PFSK-1 (cell line): Measurements from ENCODE around the gene CWC15.

Experiments used
- POLR2AphosphoS5 ChIP-seq: IDR thresholded peaks from 2 replicates; pipeline ENCODE4 v1.6.1; 2012; ENCODE audit warnings: low read depth, mild to moderate bottlenecking, control low read depth, low read length, moderate library complexity
- SIN3A ChIP-seq: IDR thresholded peaks from 2 replicates; pipeline ENCODE4 v1.6.1; 2012; ENCODE audit warnings: mild to moderate bottlenecking, low read length, moderate library complexity, borderline replicate concordance; ENCODE audit not compliant: insufficient read depth
- TAF1 ChIP-seq: IDR thresholded peaks from 2 replicates; pipeline ENCODE4 v1.6.1; 2012; ENCODE audit warnings: low read length, control low read depth, borderline replicate concordance; ENCODE audit not compliant: insufficient read depth
- TF ChIP-seq, protein P1 (sequence below), 2 experiments: IDR thresholded peaks; 2 replicates each; pipeline versions ENCODE4 v1.6.1 to v1.8.0; 2011 to 2012; ENCODE audit warnings: low read depth in 2 of 2, low read length in 2 of 2, control low read depth in 1 of 2, inconsistent platforms in 1 of 2, mild to moderate bottlenecking in 1 of 2, moderate library complexity in 1 of 2; ENCODE audit not compliant: insufficient read depth in 1 of 2

GRCh38 chr11:94959179-94959578, 14.2 kb downstream of the CWC15 start:
- no peak for TF ChIP-seq SIN3A
- no peak for TF ChIP-seq POLR2AphosphoS5
- TF ChIP-seq, protein P1, sequence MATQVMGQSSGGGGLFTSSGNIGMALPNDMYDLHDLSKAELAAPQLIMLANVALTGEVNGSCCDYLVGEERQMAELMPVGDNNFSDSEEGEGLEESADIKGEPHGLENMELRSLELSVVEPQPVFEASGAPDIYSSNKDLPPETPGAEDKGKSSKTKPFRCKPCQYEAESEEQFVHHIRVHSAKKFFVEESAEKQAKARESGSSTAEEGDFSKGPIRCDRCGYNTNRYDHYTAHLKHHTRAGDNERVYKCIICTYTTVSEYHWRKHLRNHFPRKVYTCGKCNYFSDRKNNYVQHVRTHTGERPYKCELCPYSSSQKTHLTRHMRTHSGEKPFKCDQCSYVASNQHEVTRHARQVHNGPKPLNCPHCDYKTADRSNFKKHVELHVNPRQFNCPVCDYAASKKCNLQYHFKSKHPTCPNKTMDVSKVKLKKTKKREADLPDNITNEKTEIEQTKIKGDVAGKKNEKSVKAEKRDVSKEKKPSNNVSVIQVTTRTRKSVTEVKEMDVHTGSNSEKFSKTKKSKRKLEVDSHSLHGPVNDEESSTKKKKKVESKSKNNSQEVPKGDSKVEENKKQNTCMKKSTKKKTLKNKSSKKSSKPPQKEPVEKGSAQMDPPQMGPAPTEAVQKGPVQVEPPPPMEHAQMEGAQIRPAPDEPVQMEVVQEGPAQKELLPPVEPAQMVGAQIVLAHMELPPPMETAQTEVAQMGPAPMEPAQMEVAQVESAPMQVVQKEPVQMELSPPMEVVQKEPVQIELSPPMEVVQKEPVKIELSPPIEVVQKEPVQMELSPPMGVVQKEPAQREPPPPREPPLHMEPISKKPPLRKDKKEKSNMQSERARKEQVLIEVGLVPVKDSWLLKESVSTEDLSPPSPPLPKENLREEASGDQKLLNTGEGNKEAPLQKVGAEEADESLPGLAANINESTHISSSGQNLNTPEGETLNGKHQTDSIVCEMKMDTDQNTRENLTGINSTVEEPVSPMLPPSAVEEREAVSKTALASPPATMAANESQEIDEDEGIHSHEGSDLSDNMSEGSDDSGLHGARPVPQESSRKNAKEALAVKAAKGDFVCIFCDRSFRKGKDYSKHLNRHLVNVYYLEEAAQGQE (IDR thresholded peaks at IDR 0.05; ENCODE audit: insufficient read depth in 1 of 2, low read depth in 2 of 2, low read length in 2 of 2): no peak
- TF ChIP-seq TAF1: no peak
